Fibroblast of skin of scalp (primary cell): Measurements from ENCODE around the gene HDAC3.

Experiments
- DNase-seq: peaks from one replicate; pipeline ENCODE4 v3.0.0-alpha.2; 2013

Gene HDAC3

DNA sequence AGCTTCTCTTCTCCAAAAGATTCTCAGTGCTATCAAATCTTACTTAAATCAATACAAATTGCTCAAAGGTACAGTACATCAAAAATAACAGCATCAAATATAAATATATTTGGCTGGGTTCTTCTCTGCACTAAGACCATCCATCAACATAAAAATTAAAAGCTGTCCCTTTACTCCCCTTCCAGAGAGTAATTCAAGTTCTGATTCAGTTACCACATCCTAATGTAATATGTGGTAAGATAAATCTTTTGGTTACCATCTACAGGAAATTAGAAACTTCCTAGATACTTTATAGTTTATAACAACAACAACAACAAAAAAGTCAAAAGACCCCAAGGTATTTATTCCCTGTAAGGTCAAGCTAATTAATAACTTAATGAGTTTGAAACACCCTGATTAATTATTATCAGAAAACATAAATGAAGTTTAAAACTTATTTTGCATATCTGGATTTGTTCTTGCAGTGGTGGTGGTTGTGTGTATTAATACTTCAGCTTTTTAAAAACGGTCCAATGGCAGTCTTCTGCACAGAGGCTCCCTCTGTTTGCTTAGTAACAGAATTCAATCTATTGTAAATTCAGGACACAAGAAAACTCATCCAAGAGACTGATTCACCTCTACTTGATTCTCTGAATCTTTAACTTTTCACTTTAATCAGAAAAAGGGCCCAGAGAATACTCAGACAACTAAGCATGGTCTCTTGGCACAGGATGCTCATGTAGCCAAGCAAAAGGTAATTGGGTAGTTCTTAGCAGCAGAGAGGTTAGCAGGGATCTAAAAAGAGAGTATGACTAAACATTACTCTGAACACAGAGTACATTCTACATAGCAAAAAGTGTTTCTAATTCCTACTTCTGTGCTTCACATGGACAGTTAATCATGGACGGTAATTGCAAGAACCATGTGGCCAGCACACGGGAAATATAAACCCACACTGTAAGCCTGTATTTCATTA, 38.0 kb downstream of the HDAC3 start:
- no peak for DNase-seq

DNA sequence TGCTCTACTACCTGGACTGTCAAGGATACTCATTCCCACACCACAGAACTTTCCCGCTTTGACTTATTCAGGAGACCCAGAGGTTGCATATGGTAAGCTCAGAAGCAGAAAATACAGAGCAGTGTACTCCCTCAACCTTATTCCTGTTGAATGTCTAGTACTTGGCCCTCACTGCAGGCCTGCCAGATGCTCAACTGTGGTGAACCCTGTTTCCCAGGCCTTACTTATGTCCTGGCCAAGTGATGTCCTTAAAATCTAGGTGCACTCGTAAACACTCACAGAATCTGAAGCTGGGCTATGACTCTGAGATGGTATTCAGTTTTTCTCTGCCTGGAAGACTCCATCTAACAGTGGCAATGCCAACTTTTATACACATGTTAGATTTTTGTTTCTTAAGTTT, 38.8 kb downstream of the HDAC3 start:
- no peak for DNase-seq

DNA sequence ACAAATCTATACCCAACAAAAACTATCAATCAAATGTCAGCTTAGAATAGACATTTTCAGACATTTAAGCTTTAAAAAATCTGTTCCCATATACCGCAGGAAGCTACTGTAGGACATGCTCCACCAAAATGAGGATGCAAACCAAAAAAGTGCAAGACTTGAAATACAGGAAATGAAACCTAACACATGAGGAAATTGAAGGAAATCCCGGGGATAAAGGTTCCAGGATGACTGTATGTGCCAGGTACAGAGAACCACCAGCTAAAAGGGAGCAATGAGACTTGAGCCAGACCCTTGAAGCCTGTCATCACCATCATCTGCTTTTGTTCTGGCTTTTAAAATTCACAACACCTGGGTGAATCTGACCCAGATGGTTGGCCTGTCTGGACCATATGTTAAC, 39.3 kb downstream of the HDAC3 start:
- no peak for DNase-seq

DNA sequence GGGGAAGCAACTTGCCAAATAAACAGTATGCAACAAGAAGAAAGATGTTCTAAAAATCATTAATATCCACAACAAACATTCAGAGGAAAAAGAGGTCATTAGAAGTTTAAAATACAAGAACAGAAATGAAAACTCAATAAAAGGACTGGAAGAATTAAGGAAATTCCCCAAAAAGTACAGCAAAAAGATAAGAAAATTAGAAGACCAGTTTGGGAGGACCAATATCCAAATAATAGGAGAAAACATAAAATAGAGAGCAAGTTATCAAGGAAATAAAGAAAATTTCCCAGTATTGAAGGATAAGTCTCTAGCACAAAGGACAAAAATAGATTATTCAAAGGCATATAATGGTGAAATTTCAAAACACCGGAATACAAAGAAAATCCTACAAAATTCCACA, 39.8 kb downstream of the HDAC3 start:
- DNase-seq: no peak

DNA sequence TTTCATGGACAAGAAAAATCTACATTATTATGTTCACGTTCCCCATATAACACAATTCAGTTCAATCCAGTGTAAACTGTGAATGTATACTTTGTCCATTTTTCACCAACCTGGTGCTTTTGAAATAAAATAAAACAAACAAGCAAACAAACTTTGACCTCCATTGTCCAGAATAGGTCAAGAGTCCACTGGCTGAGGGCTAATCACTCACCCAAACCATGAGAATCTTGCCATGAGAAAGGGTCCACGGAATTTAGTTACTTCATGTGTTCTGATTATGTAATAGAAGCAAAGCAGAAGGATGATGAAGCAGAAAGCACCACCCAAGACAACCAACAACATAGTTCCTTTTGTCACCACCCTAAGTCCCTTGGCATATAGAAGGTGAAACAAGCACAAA, 46.5 kb downstream of the HDAC3 start:
- DNase-seq: no peak

DNA sequence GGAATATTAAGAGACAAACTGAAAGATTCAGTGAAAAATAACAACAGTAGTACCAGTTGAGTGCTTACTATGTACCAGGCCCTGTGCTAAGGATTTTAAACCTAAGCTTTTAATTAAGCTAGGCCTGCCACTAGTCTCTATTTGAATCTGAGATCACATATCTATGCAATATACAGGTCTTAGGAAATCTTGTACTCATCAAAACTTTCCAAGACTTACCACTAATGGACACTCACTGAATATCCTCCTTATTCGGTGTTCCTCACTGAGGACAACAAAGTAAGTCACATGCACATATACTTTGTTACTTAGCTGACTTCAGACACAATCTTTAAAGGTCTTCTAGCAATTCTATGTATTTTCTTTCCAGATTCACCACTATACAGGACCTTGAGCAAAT, 50.4 kb downstream of the HDAC3 start:
- DNase-seq: no peak

DNA sequence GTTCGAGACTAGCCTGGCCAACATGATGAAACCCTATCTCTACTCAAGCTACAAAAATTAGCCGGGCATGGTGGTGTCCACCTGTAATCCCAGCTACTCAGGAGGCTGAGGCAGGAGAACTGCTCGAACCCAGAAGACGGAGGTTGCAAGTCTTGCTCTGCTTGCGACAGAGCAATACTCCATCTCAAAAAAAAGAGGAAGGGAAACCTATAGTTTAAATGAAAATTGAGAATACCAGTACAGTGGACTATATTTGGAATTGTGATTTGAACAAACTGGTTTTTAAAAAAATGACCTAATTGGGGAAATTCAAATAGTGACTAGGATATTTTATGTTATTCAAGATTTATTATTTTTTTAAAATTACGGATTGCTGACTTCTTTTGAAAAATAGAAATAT, 51.1 kb downstream of the HDAC3 start:
- no peak for DNase-seq

DNA sequence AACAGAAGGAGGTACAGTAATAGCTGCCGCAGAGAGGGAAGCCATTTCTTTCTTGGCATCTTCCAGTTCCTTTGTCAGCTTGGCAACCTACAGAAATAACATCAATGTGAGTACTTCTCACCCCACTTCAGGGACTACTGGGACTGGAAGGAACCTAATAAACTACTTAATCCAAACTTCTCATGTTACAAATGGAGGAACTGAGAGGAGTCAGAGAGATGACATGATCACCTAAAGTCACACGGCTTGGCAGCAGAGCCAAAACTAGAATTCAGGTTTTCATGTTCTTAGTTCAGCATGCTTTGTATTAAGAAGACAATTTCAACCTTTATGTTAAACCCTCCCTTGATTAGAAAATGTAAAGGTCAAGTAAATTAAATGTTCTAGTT, 62.5 kb downstream of the HDAC3 start:
- DNase-seq: no peak

DNA sequence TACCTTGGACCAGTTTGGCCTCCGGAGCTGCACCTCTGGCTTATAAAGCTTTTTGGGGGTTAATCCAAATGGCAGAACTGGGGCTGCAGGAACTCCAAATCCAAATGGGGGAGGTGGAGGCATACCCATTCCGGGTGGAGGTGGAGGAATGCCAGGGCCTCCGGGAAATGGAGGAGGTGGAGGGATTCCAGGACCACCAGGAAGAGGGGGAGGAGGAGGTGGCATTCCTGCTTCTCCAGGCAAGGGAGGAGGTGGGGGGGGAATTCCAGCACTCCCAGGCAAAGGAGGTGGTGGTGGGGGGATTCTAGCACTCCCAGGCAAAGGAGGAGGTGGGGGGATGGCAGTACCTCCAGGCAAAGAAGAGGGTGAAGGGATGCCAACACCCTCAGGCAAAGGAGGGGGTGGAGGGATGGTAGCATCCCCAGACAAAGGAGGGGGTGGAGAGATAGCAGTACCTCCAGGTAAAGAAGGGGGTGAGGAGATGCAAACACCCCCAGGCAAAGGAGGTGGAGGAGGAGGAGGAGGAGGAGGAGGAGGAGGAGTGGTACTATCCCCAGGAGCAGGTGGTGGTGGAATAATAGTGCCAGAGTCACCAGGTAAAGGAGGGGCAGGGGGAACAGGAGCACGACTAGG, 63.0 kb downstream of the HDAC3 start:
- no peak for DNase-seq
